Osteoblast (primary cell): ENCODE results near the gene ADGRB3. TPM values are rescaled to one million over a fixed set of nuclear protein-coding genes. Genes with fewer than 3 reads are reported as not detected.

Experiments used
- DNase-seq: peaks from one replicate; pipeline ENCODE4 v3.0.0; 2011; ENCODE audit warnings: low spot score, mixed read lengths; ENCODE audit not compliant: insufficient read length; ENCODE audit errors: missing footprints
- H2AFZ ChIP-seq: 2 replicates; pipeline ENCODE4 v1.6.0; 2011; ENCODE audit warnings: mild to moderate bottlenecking, low read length
- H3K27ac ChIP-seq: 2 replicates; pipeline ENCODE4 v1.5.1; 2011; ENCODE audit warnings: mild to moderate bottlenecking, low read depth, low read length, moderate library complexity
- H3K27me3 ChIP-seq: 2 replicates; pipeline ENCODE4 v1.6.0; 2012; ENCODE audit warnings: mild to moderate bottlenecking, control low read depth, inconsistent platforms, low read length, moderate library complexity; ENCODE audit not compliant: insufficient read depth
- H3K36me3 ChIP-seq: 2 replicates; pipeline ENCODE4 v1.5.1; 2011; ENCODE audit warnings: mild to moderate bottlenecking, low read length, control low read depth, moderate library complexity; ENCODE audit not compliant: insufficient read depth
- H3K4me1 ChIP-seq: 2 replicates; pipeline ENCODE4 v1.5.1; 2011; ENCODE audit warnings: mild to moderate bottlenecking, low read length, control low read depth, moderate library complexity; ENCODE audit not compliant: insufficient read depth
- H3K4me2 ChIP-seq: 2 replicates; pipeline ENCODE4 v1.6.0; 2011; ENCODE audit warnings: mild to moderate bottlenecking, low read length; ENCODE audit not compliant: insufficient read depth
- H3K4me3 ChIP-seq: fragments of 200-600 bp; sonication (generic); 3 replicates; pipeline ENCODE4 v1.5.1; 2012; ENCODE audit warnings: mild to moderate bottlenecking, low read length, inconsistent platforms; ENCODE audit not compliant: insufficient read depth
- H3K79me2 ChIP-seq: 2 replicates; pipeline ENCODE4 v1.6.0; 2012; ENCODE audit warnings: mild to moderate bottlenecking, low read length, control low read depth, inconsistent platforms; ENCODE audit not compliant: insufficient read depth
- H3K9me3 ChIP-seq: 2 replicates; pipeline ENCODE4 v1.5.1; 2011; ENCODE audit warnings: low read depth, low read length, control low read depth
- H4K20me1 ChIP-seq: 2 replicates; pipeline ENCODE4 v1.6.0; 2012; ENCODE audit warnings: mild to moderate bottlenecking, low read length, control low read depth; ENCODE audit not compliant: insufficient read depth
- CTCF ChIP-seq: IDR thresholded peaks from 2 replicates; pipeline ENCODE4 v1.5.1; 2011; ENCODE audit warnings: mild to moderate bottlenecking, low read depth, low read length, moderate library complexity; ENCODE audit errors: extremely low read depth
- total RNA-seq: library from RNA; depleted of rRNA; stranded (reverse); fragments of >200 nt; gene quantifications from 2 replicates; pipeline ENCODE4 v1.2.3, GENCODE V29; 2012

Gene ADGRB3
- total RNA-seq, 1 donor: not detected

GRCh38 chr6:69263297-69263696 lies 628.2 kb downstream of the ADGRB3 start:
- H3K4me3 ChIP-seq: no peak overlapping the region
- H3K4me2 ChIP-seq: no peak overlapping the region
- no peak for DNase-seq
- no peaks in the 10 kb centered on the region for H3K9me3 ChIP-seq
- no peaks in the 10 kb centered on the region for H4K20me1 ChIP-seq
- no peak overlapping the region for H3K27ac ChIP-seq
- no peak overlapping the region for H2AFZ ChIP-seq
- H3K27me3 ChIP-seq: no peaks in the 10 kb centered on the region
- TF ChIP-seq CTCF: no peak
- no peaks in the 10 kb centered on the region for H3K79me2 ChIP-seq
- no peaks in the 10 kb centered on the region for H3K36me3 ChIP-seq
- H3K4me1 ChIP-seq: no peaks in the 10 kb centered on the region

- Histone ChIP-seq H3K4me3 (no peak overlapping the region), H2AFZ (no peak overlapping the region), H4K20me1 (no peaks in the 10 kb centered on the region), H3K27me3 (no peaks in the 10 kb centered on the region), H3K4me1 (no peaks in the 10 kb centered on the region), H3K4me2 (no peak overlapping the region), H3K27ac (no peak overlapping the region), H3K79me2 (no peaks in the 10 kb centered on the region), H3K36me3 (no peaks in the 10 kb centered on the region), H3K9me3 (no peaks in the 10 kb centered on the region)
- TF ChIP-seq CTCF: no peak
- DNase-seq: no peak
Measured at GRCh38 chr6:69265090-69265489, 630.0 kb downstream of the ADGRB3 start.

GRCh38 chr6:69265706-69266105 lies 630.6 kb downstream of the ADGRB3 start:
- Histone ChIP-seq H2AFZ (no peak overlapping the region), H3K27me3 (no peaks in the 10 kb centered on the region), H4K20me1 (no peaks in the 10 kb centered on the region), H3K4me3 (no peak overlapping the region), H3K79me2 (no peaks in the 10 kb centered on the region), H3K9me3 (no peaks in the 10 kb centered on the region), H3K27ac (no peak overlapping the region), H3K4me2 (no peak overlapping the region), H3K4me1 (no peaks in the 10 kb centered on the region), H3K36me3 (no peaks in the 10 kb centered on the region)
- no peak for DNase-seq
- TF ChIP-seq CTCF: no peak

GRCh38 chr6:69276204-69276603 lies 641.1 kb downstream of the ADGRB3 start:
- no peak for DNase-seq
- no peak for TF ChIP-seq CTCF
- Histone ChIP-seq H3K4me1 (no peaks in the 10 kb centered on the region), H4K20me1 (no peaks in the 10 kb centered on the region), H3K4me2 (no peak overlapping the region), H3K27me3 (no peaks in the 10 kb centered on the region), H3K4me3 (no peak overlapping the region), H3K9me3 (no peaks in the 10 kb centered on the region), H3K27ac (no peak overlapping the region), H3K36me3 (no peaks in the 10 kb centered on the region), H3K79me2 (no peaks in the 10 kb centered on the region), H2AFZ (no peak overlapping the region)
